Hepatocyte (in vitro differentiated cells): ENCODE measurements around the gene CDH12.

Experiments
- CTCF ChIP-seq: fragments of 200-600 bp; sonication (generic); IDR thresholded peaks from 2 replicates; pipeline ENCODE4 v1.5.1; 2016; ENCODE audit warnings: antibody characterized with exemption, mild to moderate bottlenecking; ENCODE audit not compliant: poor library complexity
- EZH2 ChIP-seq: fragments of 200-600 bp; sonication (generic); IDR thresholded peaks from 2 replicates; pipeline ENCODE4 v1.6.1; 2016; ENCODE audit warnings: antibody characterized with exemption, mild to moderate bottlenecking, borderline replicate concordance
- EZH2phosphoT487 ChIP-seq: fragments of 200-600 bp; sonication (generic); IDR thresholded peaks from one replicate; pipeline ENCODE4 v1.6.1; 2018; ENCODE audit warnings: antibody characterized with exemption, mild to moderate bottlenecking, low read depth, moderate library complexity; ENCODE audit not compliant: unreplicated experiment, severe bottlenecking

GRCh38 chr5:22057012-22057411, 796.1 kb downstream of the CDH12 start:
- no peak for TF ChIP-seq CTCF
- no peak for TF ChIP-seq EZH2
- no peak for TF ChIP-seq EZH2phosphoT487
